H1 (cell line): Measurements from ENCODE around the gene BCL3. TPM values are rescaled to one million over a fixed set of nuclear protein-coding genes. Genes with fewer than 3 reads are reported as not detected.

Source experiments
- BCL11A ChIP-seq, 2 experiments: IDR thresholded peaks; one replicate each; pipeline ENCODE4 v1.6.1; 2011; ENCODE audit warnings: low read depth in 2 of 2, low read length in 2 of 2, mild to moderate bottlenecking in 2 of 2
- FOSL1 ChIP-seq: IDR thresholded peaks from 2 replicates; pipeline ENCODE4 v1.6.1; 2011; ENCODE audit warnings: mild to moderate bottlenecking, low read depth, low read length, moderate library complexity; ENCODE audit not compliant: insufficient read depth
- NRF1 ChIP-seq: IDR thresholded peaks from 2 replicates; pipeline ENCODE4 v1.6.1; 2011; ENCODE audit warnings: mild to moderate bottlenecking, low read depth, low read length, improper control_type of control experiment
- RNF2 ChIP-seq: fragments of 200-900, 300-1000 bp; sonication (generic); IDR thresholded peaks from 2 replicates; pipeline ENCODE4 v1.7.1; 2016; ENCODE audit warnings: borderline replicate concordance, low read depth, mild to moderate bottlenecking, antibody characterized with exemption, low read length; ENCODE audit not compliant: poor library complexity, severe bottlenecking; ENCODE audit errors: missing control alignments
- TAF7 ChIP-seq: optimal IDR thresholded peaks from 2 replicates; pipeline ENCODE3; 2011; ENCODE audit warnings: low read depth, mild to moderate bottlenecking, inconsistent platforms, low read length, moderate library complexity, borderline replicate concordance
- YY1 ChIP-seq: IDR thresholded peaks from 2 replicates; pipeline ENCODE4 v1.6.1; 2011; ENCODE audit warnings: low read depth, mild to moderate bottlenecking, low read length
- polyA plus RNA-seq, 7 experiments: library from polyadenylated mRNA; depleted of rRNA in 3 of 7; stranded (reverse) in 5 of 7; unstranded in 2 of 7; fragments of >200 nt in 5 of 7; fragments of 200-250 nt in 2 of 7; gene quantifications; 1 replicate in 5 of 7; 2 replicates in 1 of 7; 4 replicates in 1 of 7; pipeline versions ENCODE4 v1.2.1 to v1.2.3, GENCODE V29; 2011 to 2013; ENCODE audit warnings: missing spikeins in 2 of 7, mixed read lengths in 2 of 7
- total RNA-seq: library from RNA; stranded (reverse); fragmentation: NEBNext Ultra II Directional; extraction: Animal tissue kit (Norgen Biotek cat#: 25700); gene quantifications from 2 replicates; pipeline ENCODE4 v1.2.1, GENCODE V29; 2021

The BCL3 gene
- total and polyA plus RNA-seq, 2 of the 8 experiments (the other 6 are each of a cell fraction or from before 2014, with no cell fraction given): 0.88 to 2.4 TPM

GRCh38 chr19:44785993-44786392, 37.5 kb downstream of the BCL3 start (continued):
- TF ChIP-seq NRF1 (no peak), RNF2 (no peak), BCL11A (IDR thresholded peaks at IDR 0.05; ENCODE audit: low read depth in 2 of 2, low read length in 2 of 2) (no peak), FOSL1 (no peak), YY1 (no peak), TAF7 (no peak)
